KBM-7 (cell line): ENCODE measurements around the gene FAM25C.
"Not testable (repeated sequence)": the region's sequence is repeated elsewhere in the genome, so short reads cannot be mapped to it uniquely, and the experiment has no call there.

ENCODE experiments used
- DNase-seq: peaks from one replicate; pipeline ENCODE4 v3.0.0-alpha.2; 2015
- in situ Hi-C: fragments of 300-500 bp; cut with MboI; formaldehyde crosslinking; loops from 2 replicates; pipeline ENCODE4 v1.14.3; 2020; ENCODE audit warnings: low sequenced_read_pairs, low pct_unique_long_range_greater_than_20kb, mixed read lengths

Gene FAM25C

DNA sequence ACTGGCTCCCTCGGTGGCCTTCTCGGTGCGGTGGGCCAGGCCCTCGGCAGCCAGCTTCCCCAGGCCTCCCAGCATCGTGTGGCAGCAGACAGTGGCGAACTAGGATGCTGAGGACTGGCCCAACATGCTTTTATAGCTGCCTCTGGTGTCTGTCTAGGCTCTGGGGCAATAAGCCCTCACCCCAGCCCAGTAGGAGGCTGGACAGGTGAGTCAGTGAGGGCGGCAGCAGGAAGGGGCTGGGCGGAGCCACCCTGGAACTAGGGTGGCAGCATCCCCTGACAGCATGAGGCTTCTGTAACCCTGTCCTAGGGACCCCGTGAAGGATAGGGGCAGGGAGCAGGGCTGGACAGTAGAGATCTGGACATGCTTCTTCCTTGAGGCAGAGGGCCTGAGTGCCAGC lies at the start of gene FAM25C:
Gene FAM25C (minus strand): TSS at position 101 of the 400 bp plus-strand sequence. CDS start 26 bp downstream, at position 75.
- DNase-seq, in situ Hi-C loops: not testable (repeated sequence)

DNA sequence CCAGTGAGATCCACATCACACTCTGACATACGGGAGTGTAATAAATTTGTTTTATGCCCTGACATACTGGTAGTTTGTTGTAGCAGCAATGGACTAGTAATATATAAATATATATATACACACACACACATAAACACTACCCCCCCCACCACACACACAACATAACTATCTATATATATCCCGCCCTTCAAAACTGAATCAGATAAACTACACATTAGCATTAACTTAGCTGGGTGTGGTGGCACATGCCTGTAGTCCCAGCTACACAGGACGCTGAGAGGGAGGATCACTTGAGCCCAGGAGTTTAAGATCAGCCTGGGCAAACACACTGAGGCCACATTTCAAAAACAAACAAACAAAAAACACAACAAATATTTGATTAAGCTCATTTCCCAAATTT lies 45.0 kb upstream of the FAM25C start:
- DNase-seq, in situ Hi-C loops: not testable (repeated sequence)

DNA sequence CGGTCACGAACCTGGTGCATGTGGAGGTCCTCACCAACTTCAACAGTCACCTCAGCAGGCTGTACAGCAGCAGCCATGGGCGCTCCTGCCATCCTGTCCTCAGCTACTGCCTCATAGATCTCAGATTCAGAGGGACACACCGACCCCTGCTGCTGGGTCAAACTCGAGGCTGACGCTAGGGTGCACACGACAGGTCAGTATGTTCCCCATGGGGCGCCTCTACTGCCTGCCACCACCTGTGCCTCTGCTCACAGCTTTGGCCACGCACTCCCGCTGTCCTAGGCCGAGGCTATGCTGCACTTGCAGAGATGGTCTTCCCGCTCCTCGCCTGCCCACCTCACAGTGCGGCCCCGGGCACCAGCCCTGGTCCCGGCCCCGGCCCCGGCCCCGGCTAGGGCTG lies 31.8 kb upstream of the FAM25C start:
- in situ Hi-C loops, DNase-seq: not testable (repeated sequence)

DNA sequence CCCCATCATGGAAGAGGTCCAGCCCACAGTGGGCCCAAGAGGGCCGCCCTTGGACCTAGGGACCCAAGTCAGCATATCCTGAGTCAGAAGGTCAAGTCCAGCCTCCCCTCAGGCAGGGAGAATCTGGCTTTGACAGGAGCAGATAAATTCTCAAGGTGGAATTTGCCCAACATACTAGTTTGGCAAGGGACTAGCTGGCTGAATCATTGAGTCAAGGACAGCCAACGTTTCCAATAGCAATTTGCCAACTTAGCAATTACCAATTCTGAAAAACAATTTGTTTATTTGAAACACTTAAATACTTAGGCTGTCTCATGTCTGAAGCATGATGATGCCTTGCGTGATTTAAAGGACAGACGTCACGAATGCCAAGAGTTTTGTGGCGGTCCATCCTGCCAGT lies 2.7 kb upstream of the FAM25C start:
- in situ Hi-C loops, DNase-seq: not testable (repeated sequence)

DNA sequence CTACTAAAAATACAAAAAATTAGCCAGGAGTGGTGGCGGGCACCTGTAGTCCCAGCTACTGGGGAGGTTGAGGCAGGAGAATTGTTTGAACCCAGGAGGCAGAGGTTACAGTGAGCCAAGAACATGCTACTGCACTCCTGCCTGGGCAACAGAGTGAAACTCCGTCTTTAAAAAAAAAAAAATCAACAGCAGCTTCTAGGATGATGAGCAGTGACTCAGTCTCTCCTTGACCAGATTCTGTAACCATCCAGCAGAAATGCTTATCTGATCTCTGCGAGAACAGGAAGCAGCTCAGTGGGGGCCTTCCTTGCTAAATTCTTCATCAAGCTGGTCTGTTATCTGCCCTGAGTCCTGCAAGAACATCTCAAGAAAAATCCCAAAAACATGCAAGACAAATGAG lies 5.5 kb downstream of the FAM25C start:
- in situ Hi-C loops: not testable (repeated sequence)
- DNase-seq: peak; percentile 11

DNA sequence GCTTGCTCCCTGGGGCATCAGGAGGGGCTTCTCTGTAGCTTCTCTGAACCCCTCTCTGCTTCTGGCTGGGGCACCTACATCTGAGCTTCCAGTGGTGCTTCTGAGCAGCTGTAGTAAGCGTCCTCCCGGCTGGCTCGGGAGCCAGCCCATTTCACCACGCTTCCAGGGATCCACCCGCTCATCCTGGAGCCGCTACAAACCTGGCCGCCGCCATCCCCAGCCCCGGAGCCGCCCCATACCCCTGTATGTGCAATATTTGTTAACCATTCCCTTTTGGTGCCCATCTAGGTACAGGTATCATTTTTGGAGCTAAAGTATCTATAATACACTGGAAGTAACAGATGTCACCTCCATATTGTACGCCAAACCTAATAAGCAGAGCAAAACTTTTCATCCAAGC lies 7.0 kb downstream of the FAM25C start:
- in situ Hi-C loops, DNase-seq: not testable (repeated sequence)

DNA sequence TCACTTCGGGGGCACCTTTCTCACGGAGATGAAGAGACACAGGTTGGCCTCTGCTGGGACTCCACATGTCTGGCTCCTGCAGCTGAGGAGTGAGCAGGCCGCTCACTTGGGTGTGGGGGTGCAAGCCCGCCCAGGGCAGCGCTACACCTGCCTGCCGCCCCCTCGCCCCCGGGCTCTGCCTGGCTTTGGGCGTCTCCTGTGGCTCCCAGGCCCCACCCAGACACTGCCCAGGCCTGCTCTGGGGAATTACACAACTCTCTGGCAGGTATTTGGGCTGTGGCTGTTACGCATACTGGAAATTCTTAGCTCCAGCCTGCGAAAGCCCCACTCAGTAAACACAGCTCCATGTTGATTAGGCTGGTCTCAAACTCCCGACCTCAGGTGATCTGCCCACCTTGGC lies 7.9 kb downstream of the FAM25C start:
- DNase-seq, in situ Hi-C loops: not testable (repeated sequence)

DNA sequence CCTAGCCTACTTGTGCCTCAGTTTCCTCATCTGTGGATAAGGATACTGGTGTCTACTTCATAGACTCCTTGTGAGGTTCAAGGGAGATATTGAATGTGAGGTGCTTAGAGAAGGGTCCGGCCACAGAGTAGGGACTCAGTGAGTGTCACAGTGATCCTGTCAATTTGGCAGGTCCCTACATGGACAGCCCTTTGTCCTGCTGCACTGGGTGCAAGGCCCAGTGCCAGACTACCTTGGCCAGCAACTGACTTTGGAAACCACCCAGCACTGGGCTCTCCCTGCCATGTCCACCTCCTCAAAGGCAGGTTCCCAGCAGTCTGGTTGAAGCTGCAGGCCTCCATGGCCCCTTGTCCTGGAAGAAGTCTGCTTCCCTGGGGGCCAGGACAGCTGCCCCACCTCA lies 9.5 kb downstream of the FAM25C start:
- in situ Hi-C loops, DNase-seq: not testable (repeated sequence)

DNA sequence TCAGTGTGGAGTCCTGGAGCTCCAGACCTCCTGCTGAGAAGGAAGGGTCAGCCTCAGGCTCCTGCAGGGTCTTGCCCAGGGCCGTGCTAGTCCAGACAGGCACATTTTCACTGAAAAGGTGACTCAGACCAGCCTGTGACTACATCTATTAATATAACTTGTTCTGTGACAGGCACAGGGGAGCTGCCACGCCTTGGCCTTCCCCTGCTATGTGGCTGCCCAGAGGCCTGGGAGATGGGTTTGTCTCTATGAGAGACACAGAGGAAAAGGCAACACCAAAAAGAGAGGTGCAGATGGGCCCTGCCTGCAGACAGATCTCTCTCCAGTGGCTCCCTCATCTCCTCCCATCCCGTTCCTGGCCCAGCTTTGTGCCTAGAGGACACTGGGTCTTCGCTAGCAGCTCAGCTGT lies 10.0 kb downstream of the FAM25C start:
- DNase-seq, in situ Hi-C loops: not testable (repeated sequence)

DNA sequence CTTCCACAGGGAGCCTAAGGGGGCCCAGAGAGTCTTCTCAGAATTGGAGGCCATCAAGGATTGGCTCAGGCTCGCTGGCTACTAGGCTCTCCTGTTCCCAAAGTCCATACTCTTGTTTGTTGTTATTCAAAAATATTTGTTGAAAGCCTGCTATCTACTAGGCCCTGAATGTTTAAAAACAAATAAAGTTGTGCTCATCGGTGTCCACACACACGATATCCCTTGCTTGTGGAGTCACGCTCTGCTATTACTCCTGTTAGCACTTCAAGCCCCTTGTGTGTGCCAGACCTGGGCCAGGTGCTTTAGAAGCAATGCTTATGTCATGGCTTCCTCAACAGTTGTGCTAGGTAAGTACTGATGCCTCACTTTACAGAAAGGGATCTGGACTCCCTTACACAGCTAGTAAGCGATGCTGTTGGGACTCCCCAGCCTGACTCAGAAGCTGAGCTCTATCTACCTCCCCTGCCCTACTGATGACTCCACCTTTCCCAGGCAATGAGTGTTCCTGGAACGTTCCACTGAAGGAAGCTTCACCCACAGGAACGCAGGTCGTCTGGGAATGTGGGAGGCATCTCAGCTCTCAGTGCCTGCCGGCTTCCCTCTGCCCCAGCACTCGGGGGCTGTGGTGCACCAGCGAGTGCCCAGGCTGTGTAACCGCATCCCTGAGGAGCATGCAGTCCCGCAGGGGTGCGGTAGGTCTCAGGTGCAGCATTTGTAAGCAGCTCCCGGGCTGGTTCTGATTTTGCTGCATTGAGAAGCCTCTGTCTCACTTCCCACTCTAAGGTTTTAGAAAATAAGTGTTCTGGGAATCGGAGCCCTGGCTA lies 10.7 kb downstream of the FAM25C start:
- in situ Hi-C loops, DNase-seq: not testable (repeated sequence)

DNA sequence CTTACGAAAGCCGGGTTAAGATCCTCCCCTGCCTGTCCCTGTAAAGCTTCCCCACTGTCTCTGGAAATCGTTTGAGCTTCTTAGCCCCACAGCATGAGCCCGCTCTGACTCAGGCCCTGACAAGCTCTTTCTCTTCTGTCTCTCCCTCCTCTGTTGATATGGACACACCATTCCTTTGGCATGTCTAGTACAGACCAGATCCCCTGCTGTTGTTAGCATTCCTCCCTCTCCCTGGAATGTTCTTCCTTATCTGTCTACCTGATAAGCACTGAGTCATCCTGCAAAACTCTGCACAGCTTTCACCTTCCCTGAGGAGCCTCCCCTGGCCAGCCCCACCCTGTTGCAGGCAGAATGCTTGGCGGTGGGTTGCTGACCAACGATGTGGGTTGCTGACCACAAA lies 11.6 kb downstream of the FAM25C start:
- in situ Hi-C loops, DNase-seq: not testable (repeated sequence)

DNA sequence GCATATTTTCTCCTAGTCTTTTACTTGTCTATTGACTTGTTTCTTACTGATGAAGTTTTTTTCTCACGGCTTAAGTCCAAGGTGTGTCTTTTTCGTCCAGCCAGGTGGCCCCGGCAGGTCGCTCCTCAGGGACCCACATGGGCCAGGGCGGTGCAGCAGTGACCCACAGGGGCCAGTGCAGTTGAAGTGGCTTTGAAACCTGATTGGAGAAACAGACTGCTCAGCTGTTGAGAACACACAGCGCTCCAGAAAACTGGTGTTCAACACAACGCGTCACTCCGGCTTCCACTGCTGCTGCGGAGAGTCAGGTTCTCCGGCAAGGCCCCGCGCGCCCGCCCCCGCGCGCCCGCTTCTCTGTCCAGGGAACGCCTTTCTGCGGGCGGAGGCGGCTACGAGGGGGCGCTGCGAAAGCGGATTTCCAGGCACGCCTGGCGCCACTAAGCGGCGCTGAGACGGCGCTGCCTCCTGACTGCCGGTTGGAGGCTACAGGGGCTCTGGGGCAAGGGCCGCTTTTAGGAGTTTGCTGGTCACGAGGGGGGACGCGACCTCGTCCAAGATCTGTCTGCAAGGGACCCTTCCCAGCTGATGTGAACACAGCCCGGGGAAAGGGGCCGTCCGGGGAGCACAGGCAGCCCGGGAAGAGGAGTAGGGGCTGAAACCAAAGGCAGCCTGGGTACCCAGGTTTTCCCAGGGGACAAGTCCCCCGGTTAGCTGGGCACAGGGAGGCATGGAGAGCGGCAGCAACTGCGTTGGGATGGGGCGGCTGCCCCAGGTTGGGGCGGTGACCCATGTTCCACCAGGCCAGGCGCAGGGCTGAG lies 13.0 kb downstream of the FAM25C start:
- in situ Hi-C loops, DNase-seq: not testable (repeated sequence)

DNA sequence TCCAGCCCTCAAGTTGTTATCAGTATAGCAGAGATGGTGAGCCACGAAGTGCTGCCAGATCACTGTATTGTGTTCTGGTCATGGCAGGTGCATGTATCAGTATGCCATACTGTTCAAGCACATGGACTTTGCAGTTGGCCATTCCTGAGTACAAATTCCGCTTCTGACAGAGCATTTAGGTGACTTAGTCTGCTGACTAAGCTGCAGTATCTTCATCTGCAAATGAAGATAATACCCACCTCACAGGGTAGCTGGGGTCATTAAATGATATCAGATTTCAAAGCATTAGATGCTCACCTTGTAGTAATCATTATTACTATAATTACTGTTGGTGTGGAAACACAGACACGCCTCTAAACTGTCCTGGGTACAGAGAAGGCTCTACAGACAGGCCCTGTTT lies 24.2 kb downstream of the FAM25C start:
- in situ Hi-C loops: not testable (repeated sequence)

DNA sequence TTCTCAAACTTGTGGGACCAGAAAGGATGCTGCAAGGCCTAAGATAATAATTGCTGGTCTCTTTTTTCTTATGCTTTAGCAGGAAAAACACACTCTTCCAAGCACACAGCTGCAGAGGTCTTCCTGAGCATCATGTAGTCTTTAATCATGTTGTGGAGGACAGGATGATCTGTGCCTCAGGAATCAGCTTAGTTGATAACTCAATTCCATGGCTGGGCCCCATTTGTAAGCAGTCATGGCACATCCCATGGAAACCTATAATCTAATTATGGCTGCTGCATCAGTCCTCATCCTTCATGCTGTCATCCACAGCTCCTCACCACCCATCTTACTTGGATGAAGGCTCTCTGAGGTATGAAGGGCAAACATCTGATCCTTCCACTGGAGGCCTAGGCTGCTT lies 26.5 kb downstream of the FAM25C start:
- DNase-seq, in situ Hi-C loops: not testable (repeated sequence)

More for the DNA sequence above, 24.2 kb downstream of the FAM25C start:
- not testable (repeated sequence) for DNase-seq

DNA sequence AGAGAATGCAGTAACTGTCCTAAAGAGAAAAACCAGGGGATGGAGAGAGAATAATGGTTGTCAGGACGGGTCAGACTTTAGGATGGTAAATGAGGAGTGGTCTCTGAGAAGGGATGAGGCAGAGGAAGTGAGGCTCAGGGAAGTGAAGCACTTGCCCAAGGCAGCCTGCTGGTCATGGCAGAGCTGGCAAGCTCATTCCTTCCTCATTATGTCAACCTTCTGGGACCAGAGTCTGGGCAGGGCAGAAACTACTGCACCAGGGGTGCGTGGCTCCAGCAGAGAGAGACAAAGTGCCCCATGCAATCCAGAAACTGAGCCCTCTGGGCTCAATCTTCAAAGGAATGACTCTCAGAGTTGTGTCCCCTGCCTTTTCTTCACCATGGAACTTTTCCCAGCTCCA lies 27.5 kb downstream of the FAM25C start:
- in situ Hi-C loops, DNase-seq: not testable (repeated sequence)

DNA sequence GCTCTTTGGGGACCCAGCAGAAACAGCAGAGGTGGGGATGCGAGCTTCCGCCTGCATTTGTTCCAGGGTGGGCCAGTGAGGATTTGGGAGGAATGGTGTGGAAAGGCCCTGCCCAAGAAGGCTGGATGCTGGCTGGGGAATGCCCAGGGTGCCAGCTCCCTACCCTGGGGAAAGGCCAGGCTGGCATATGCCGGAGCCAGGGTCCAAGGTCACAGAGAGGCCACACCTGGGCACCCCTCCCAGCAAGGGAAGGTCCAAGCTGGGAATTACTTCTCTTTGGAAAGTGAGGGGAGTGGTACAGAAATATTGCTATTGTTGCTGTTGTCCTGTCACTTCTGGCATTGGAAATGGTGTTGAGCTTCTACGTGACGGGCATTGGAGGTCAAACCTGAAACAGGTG lies 28.0 kb downstream of the FAM25C start:
- DNase-seq, in situ Hi-C loops: not testable (repeated sequence)

DNA sequence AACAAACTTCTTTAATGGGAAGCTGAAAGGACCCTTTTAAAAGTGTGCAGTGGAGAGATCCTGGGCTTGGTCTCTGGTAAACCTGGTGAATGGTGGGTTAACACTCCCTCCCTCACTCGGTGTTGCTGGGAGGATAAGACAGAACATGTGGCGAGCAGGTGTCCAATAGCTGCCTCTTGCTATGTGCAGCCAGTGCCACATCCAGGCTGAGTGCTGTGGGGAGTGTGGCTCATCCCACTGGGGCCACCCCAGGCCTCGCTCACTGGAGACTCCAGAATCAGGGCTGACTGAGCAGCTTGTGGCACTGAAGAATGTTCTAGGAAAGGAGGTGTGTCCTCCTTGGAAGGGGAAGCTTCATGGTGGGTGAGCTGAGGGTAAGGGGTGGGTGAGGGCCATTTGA lies 29.5 kb downstream of the FAM25C start:
- in situ Hi-C loops, DNase-seq: not testable (repeated sequence)

DNA sequence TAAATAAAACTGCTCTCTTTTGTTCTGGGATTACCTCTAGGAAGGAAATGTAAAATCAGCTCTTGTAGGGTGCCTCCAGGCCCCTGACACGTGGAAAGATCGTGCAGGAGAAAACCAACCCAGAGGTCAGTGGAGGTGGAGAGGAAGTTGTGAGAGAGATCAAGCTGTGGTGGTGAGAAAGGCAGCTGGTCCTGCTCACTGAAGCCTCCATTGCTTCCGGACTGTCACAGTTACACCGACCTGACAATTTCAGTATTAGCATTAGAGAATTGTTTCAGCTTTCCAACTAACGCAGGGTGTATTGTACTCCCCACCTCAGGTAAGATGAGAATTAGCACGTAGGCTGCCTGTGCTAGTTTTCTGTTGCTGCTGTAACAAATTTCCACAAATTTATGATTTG lies 30.6 kb downstream of the FAM25C start:
- DNase-seq: peak; percentile 3
- in situ Hi-C loops: not testable (repeated sequence)

DNA sequence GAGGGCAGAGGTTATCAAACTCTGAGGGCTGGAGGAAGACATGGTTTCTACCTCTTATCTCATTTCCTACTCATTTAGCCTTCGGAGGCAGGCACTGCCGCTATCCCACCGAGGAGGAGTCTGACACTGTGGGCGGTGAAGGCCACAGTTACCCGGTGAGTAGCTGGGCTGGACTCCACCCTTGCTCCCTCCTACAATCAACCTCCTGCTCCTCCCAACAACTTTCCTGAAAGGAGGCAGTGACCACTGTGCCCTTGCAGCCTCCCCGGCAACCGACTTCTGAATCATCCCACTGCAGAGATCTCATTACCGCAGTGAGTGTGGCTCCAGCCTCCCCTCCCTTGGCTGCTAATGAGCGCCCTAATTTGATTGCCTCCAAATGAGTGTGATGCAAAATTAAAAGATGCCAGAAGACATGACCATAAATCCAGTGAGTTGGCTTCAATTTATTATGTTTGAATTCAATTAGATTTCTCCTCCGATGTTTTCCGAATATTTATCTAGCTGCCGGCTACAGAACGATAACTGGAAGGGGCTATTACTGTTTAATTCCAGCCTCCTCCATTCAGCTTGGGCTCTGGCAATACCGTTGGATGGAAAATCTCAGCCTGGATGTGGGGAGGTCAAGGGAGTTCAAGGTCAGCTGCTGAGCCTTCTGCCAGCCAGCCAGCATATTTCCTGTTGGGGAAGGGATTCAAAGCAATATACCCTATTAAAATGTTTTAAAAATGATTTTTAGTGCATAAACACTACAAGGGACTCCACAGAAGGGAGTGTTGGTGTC lies 35.1 kb downstream of the FAM25C start:
- DNase-seq, in situ Hi-C loops: not testable (repeated sequence)
